HG03342 (cell line): ENCODE results near the gene GRIN3B.

Experiments
- ATAC-seq: cut with Tn5 transposase; IDR thresholded peaks from one replicate; pipeline ENCODE4 v1.9.1; 2021; ENCODE audit warnings: mild to moderate bottlenecking, moderate library complexity; ENCODE audit not compliant: unreplicated experiment

GRIN3B gene

GRCh38 chr19:1055886-1056620 lies 55.8 kb downstream of the GRIN3B start:
- no peak for ATAC-seq

- no peak for ATAC-seq
These were observed 57.1 kb downstream of the GRIN3B start for GRCh38 chr19:1057176-1057855.

GRCh38 chr19:1058112-1058511 lies 57.9 kb downstream of the GRIN3B start:
- ATAC-seq: no peak
